C4-2B (cell line): ENCODE measurements around the gene POLE3.
"Not testable (repeated sequence)": the region's sequence is repeated elsewhere in the genome, so short reads cannot be mapped to it uniquely, and the experiment has no call there.

Source experiments
- H3K27ac ChIP-seq: fragments of 450-650 bp; 2 replicates; pipeline ENCODE4 v1.5.1; 2017
- CTCF ChIP-seq: fragments of 450-650 bp; conservative IDR thresholded peaks from 2 replicates; pipeline ENCODE4 v1.5.1; 2017; ENCODE audit warnings: mild to moderate bottlenecking
- ZFX ChIP-seq: fragments of 450-650 bp; IDR thresholded peaks from 2 replicates; pipeline ENCODE4 v1.6.1; 2017

The POLE3 gene

GRCh38 chr9:113372059-113372458 lies 38.4 kb downstream of the POLE3 start:
- no peak overlapping the region for H3K27ac ChIP-seq
- TF ChIP-seq ZFX = no peak
- no peak for TF ChIP-seq CTCF

GRCh38 chr9:113370806-113371325 lies 39.6 kb downstream of the POLE3 start:
- TF ChIP-seq ZFX (no peak), CTCF (no peak)

GRCh38 chr9:113369855-113370140 lies 40.7 kb downstream of the POLE3 start:
- no peak overlapping the region for H3K27ac ChIP-seq
- TF ChIP-seq CTCF (no peak), ZFX (no peak)

More at GRCh38 chr9:113370806-113371325, 39.6 kb downstream of the POLE3 start:
- no peak overlapping the region for H3K27ac ChIP-seq

- TF ChIP-seq CTCF (no peak), ZFX (no peak)
- no peak overlapping the region for H3K27ac ChIP-seq
Observed at GRCh38 chr9:113368982-113369854, 41.3 kb downstream of the POLE3 start.

GRCh38 chr9:113368348-113368981 lies 42.0 kb downstream of the POLE3 start:
- TF ChIP-seq ZFX (no peak), CTCF (no peak)
- H3K27ac ChIP-seq = no peak overlapping the region

GRCh38 chr9:113365652-113366051 lies 44.8 kb downstream of the POLE3 start:
- H3K27ac ChIP-seq = not testable (repeated sequence)

GRCh38 chr9:113364951-113365350 lies 45.5 kb downstream of the POLE3 start:
- no peak for TF ChIP-seq CTCF
- TF ChIP-seq ZFX = no peak
- H3K27ac ChIP-seq = no peak overlapping the region
